ENCODE measurements around the gene COX6A1. TPM values are rescaled to one million over a fixed set of nuclear protein-coding genes. Genes with fewer than 3 reads are reported as not detected.

Gene COX6A1
- total and polyA plus RNA-seq, 2 donors (not counting 1 experiment from before 2014, with no cell fraction given) = 137 to 484 TPM

GRCh38 chr12:120490325-120490724 is 52.4 kb downstream of the COX6A1 start:
- Mint-ChIP-seq H3K4me3 (no peak overlapping the region), H3K27ac (no peak overlapping the region), H3K9me3 (ENCODE audit: insufficient read depth) (no peaks in the 10 kb centered on the region), H3K4me1 (peaks cover 9% of the 10 kb centered on the region), H3K27me3 (no peaks in the 10 kb centered on the region)
- CTCF ChIA-PET = interaction anchor here (1.7 kb wide), 1 partner anchor 22 kb away, joined by 4 read pairs; no protein-coding TSS in a partner anchor
- ATAC-seq (ENCODE audit: low read depth) (no peak), DNase-seq (no peak)
- intact Hi-C loops (cut with micrococcal nuclease) = no loop called here
- no peaks in the 10 kb centered on the region for H3K9me3 ChIP-seq (ENCODE audit: control extremely low read depth in 1 of 3, control insufficient read depth in 2 of 3, insufficient read depth in 1 of 3, low read length in 2 of 3)
- H3K4me1 ChIP-seq (ENCODE audit: control insufficient read depth in 2 of 2, insufficient read depth in 2 of 2, low read length in 2 of 2) = peaks cover 4 to 5% of the 10 kb centered on the region in 2 donors
- no peak overlapping the region for H3K4me2 ChIP-seq (replicated peaks; ENCODE audit: low read depth, low read length, poor library complexity, severe bottlenecking)
- no peak overlapping the region for H3K27ac ChIP-seq (ENCODE audit: low read length in 2 of 2)
- WGBS (ENCODE audit: insufficient coverage) = 100% methylated on average over 1 of the region's 5 CpGs
- no peaks in the 10 kb centered on the region for H3K36me3 ChIP-seq (replicated peaks in 1 of 2; ENCODE audit: control extremely low read depth in 1 of 2, control insufficient read depth in 1 of 2, extremely low read depth in 1 of 2, insufficient read depth in 2 of 2, low read length in 1 of 2)
- POLR2A ChIA-PET = no interaction called here
- H3K9ac ChIP-seq (ENCODE audit: low read length) = no peak overlapping the region
- TF ChIP-seq CTCF (IDR thresholded peaks at IDR 0.05) (no peak), EZH2 (IDR thresholded peaks at IDR 0.05; ENCODE audit: borderline replicate concordance, insufficient read depth, low read depth, low read length, poor library complexity, severe bottlenecking) (no peak)
- no peak overlapping the region for H3K4me3 ChIP-seq (ENCODE audit: control extremely low read depth in 1 of 5, extremely low read depth in 1 of 5, insufficient read depth in 1 of 5, low read depth in 2 of 5, low read length in 4 of 5)
- H2AFZ ChIP-seq (ENCODE audit: insufficient read depth, low read depth, low read length, poor library complexity, severe bottlenecking) = no peak overlapping the region
- no peaks in the 10 kb centered on the region for H4K20me1 ChIP-seq (ENCODE audit: control insufficient read depth, insufficient read depth, low read length, poor library complexity, severe bottlenecking)
- no peaks in the 10 kb centered on the region for H3K27me3 ChIP-seq (replicated peaks in 1 of 4; ENCODE audit: control extremely low read depth in 1 of 4, control insufficient read depth in 3 of 4, insufficient read depth in 4 of 4, low read length in 3 of 4)
- peaks cover 5% of the 10 kb centered on the region for H3K79me2 ChIP-seq (ENCODE audit: control insufficient read depth, insufficient read depth, low read length)

Other genes with a start within 250 kb of the COX6A1 start
- 127 and 160 TPM in 2 replicates for gene GCN1, start 243.4 kb upstream of the COX6A1 start, total RNA-seq
- 41.3 and 41.9 TPM in 2 replicates for gene GCN1, start 243.4 kb upstream of the COX6A1 start, polyA plus RNA-seq
- gene RPLP0, start 237.0 kb upstream of the COX6A1 start, total RNA-seq = 1,817 and 1,873 TPM in 2 replicates
- gene RPLP0, start 237.0 kb upstream of the COX6A1 start, polyA plus RNA-seq = 4,783 and 7,975 TPM in 2 replicates
- gene PXN, start 172.4 kb upstream of the COX6A1 start, total RNA-seq = 2.0 and 2.8 TPM in 2 replicates
- 3.1 and 5.4 TPM in 2 replicates for gene PXN, start 172.4 kb upstream of the COX6A1 start, polyA plus RNA-seq
- 12,344 and 13,004 TPM in 2 replicates for gene RNU4-2, start 146.2 kb upstream of the COX6A1 start, total RNA-seq
- gene RNU4-2, start 146.2 kb upstream of the COX6A1 start, polyA plus RNA-seq = not detected in 2 replicates
- 3,269 and 3,426 TPM in 2 replicates for gene RNU4-1, start 144.9 kb upstream of the COX6A1 start, total RNA-seq
- gene RNU4-1, start 144.9 kb upstream of the COX6A1 start, polyA plus RNA-seq = not detected in 2 replicates
- gene SIRT4, start 135.8 kb upstream of the COX6A1 start, total RNA-seq = 2.5 and 4.8 TPM in 2 replicates
- gene SIRT4, start 135.8 kb upstream of the COX6A1 start, polyA plus RNA-seq = 1.3 and 1.5 TPM in 2 replicates
- not detected in 2 replicates for gene PLA2G1B, start 110.3 kb upstream of the COX6A1 start, total RNA-seq
- gene PLA2G1B, start 110.3 kb upstream of the COX6A1 start, polyA plus RNA-seq = not detected in 2 replicates
- gene MSI1, start 68.9 kb upstream of the COX6A1 start, total RNA-seq = not detected in 2 replicates
- gene MSI1, start 68.9 kb upstream of the COX6A1 start, polyA plus RNA-seq = not detected in 2 replicates
- gene TRIAP1, start 8.3 kb downstream of the COX6A1 start, total RNA-seq = 15.8 and 19.6 TPM in 2 replicates
- gene TRIAP1, start 8.3 kb downstream of the COX6A1 start, polyA plus RNA-seq = 13.8 and 20.5 TPM in 2 replicates
- 26.0 and 26.4 TPM in 2 replicates for gene GATC, start 8.3 kb downstream of the COX6A1 start, total RNA-seq
- 13.8 and 15.0 TPM in 2 replicates for gene GATC, start 8.3 kb downstream of the COX6A1 start, polyA plus RNA-seq
- gene SRSF9, start 31.6 kb downstream of the COX6A1 start, total RNA-seq = 151 and 157 TPM in 2 replicates
- gene SRSF9, start 31.6 kb downstream of the COX6A1 start, polyA plus RNA-seq = 96.3 and 188 TPM in 2 replicates
- 132 and 138 TPM in 2 replicates for gene DYNLL1, start 58.0 kb downstream of the COX6A1 start, total RNA-seq
- 74.3 and 116 TPM in 2 replicates for gene DYNLL1, start 58.0 kb downstream of the COX6A1 start, polyA plus RNA-seq
- gene COQ5, start 91.0 kb downstream of the COX6A1 start, total RNA-seq = 22.1 and 25.4 TPM in 2 replicates
- gene COQ5, start 91.0 kb downstream of the COX6A1 start, polyA plus RNA-seq = 9.8 and 14.2 TPM in 2 replicates
- 227 and 236 TPM in 2 replicates for gene RNF10, start 96.2 kb downstream of the COX6A1 start, total RNA-seq
- gene RNF10, start 96.2 kb downstream of the COX6A1 start, polyA plus RNA-seq = 163 and 250 TPM in 2 replicates
- gene POP5, start 143.3 kb downstream of the COX6A1 start, total RNA-seq = 60.6 and 61.4 TPM in 2 replicates
- 98.0 and 107 TPM in 2 replicates for gene POP5, start 143.3 kb downstream of the COX6A1 start, polyA plus RNA-seq
- not detected in 2 replicates for gene CABP1, start 202.5 kb downstream of the COX6A1 start, total RNA-seq
- not detected in 2 replicates for gene CABP1, start 202.5 kb downstream of the COX6A1 start, polyA plus RNA-seq
- 39.8 and 52.6 TPM in 2 replicates for gene MLEC, start 249.0 kb downstream of the COX6A1 start, total RNA-seq
- 3.4 and 5.5 TPM in 2 replicates for gene MLEC, start 249.0 kb downstream of the COX6A1 start, polyA plus RNA-seq

Data from B cell (primary cell).